Neural cell (in vitro differentiated cells): ENCODE results near the gene TFDP1.

Experiments used
- CTCF ChIP-seq: fragments of 450-650 bp; IDR thresholded peaks from 2 replicates; pipeline ENCODE4 v1.5.1; 2014; ENCODE audit warnings: antibody characterized with exemption, mild to moderate bottlenecking, moderate library complexity; ENCODE audit not compliant: poor library complexity, severe bottlenecking
- EZH2 ChIP-seq: fragments of 200-600, 300-800 bp; shearing (Covaris generic), sonication (generic); IDR thresholded peaks from 2 replicates; pipeline ENCODE4 v1.6.1; 2014; ENCODE audit warnings: antibody characterized with exemption, low read length, borderline replicate concordance, mild to moderate bottlenecking; ENCODE audit not compliant: insufficient read depth, poor library complexity, severe bottlenecking
- RAD21 ChIP-seq: fragments of 450-650 bp; conservative IDR thresholded peaks from 2 replicates; pipeline ENCODE4 v1.6.1; 2014; ENCODE audit warnings: antibody characterized with exemption, mild to moderate bottlenecking, moderate library complexity

- no peak for TF ChIP-seq CTCF
- TF ChIP-seq EZH2, result no peak
- TF ChIP-seq RAD21, result no peak
These were observed 23.7 kb upstream of the TFDP1 start for GRCh38 chr13:113560645-113561416.
